Ramos (cell line): ENCODE results near the gene LYRM2.

ENCODE experiments used
- in situ Hi-C: fragments of 300-500 bp; cut with MboI; formaldehyde crosslinking; loops from one replicate; pipeline ENCODE4 v1.14.3; 2022; ENCODE audit warnings: low sequenced_read_pairs; ENCODE audit not compliant: unreplicated experiment

The LYRM2 gene

DNA sequence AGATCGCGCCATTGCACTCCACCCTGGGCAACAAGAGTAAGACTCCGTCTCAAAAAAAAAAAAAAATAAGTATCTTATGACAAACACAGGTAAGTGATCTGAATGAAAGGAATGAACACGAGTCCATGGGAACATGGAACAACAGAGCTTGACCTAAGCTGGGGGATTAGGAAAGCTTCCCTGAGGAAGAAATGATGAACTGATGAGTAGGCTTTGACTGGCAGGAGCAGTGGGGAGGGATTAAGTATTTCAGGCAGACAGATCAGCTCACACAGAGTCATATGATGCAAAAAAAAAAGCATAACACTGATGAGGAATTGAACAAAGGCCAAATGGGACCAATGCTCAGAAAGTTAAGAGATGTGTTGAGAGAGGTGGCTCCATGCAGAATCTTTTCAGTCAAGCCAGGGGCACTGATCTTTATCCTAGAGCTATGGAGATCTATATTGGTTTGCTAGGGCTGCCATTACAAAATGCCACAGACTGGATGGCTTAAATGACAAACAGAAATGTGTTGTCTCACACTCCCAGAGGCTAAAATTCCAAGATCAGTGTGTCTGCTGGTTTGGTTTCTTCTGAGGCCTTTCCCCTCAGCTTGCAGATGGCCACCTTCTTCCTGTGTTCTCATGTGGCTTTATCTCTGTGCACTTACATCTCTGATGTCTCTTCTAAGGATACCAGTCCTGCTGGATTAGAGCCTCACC, 120.0 kb downstream of the LYRM2 start:
- in situ Hi-C loops = no loop called here
